HepG2 (cell line): ENCODE data around the gene OR4D9. TPM values are rescaled to one million over a fixed set of nuclear protein-coding genes. Genes with fewer than 3 reads are reported as not detected.

ENCODE experiments used
- ATAC-seq: fragments of 200-7000 bp; cut with Tn5 transposase; 3 replicates; pipeline ENCODE4 v1.9.1; 2020; ENCODE audit warnings: mild to moderate bottlenecking, moderate library complexity
- BruUV-seq: library from RNA; stranded (reverse); fragments of 400-500 nt; replicated peaks from 2 replicates; lab custom pipeline; 2021; lab: Mats Ljungman, UMichigan
- CTCF ChIA-PET: fragments of 300-600 bp; formaldehyde crosslinking; extraction: SDS; loops from one replicate; lab custom pipeline; 2021; ENCODE audit warnings: low total read pairs, inconsistent platforms, low intra/inter-chr PET ratio; lab: Yijun Ruan, JAX
- POLR2A ChIA-PET: fragments of 350-600 bp; sonication (Branson Sonifier 250); formaldehyde crosslinking; loops from one replicate; lab custom pipeline; 2020; ENCODE audit warnings: antibody characterized with exemption, inconsistent platforms; lab: Yijun Ruan, JAX
- DNase-seq: peaks from one replicate; pipeline ENCODE4 v3.0.0-alpha.2; 2015; ENCODE audit warnings: low spot score
- FAIRE-seq: peaks from 3 replicates; lab custom pipeline; 2011; peaks lifted over from hg19 to GRCh38; lab: Jason Lieb, UNC
- H2AFZ ChIP-seq: one replicate; pipeline ENCODE4 v1.6.1; 2011; ENCODE audit warnings: low read length, inconsistent platforms
- H3K27ac ChIP-seq: fragments of 300-600 bp; 3 replicates; pipeline ENCODE4 v1.8.0; 2011; ENCODE audit warnings: mixed run types, mild to moderate bottlenecking, mixed read lengths, low read length, inconsistent platforms; ENCODE audit not compliant: insufficient read depth; ENCODE audit errors: extremely low read length
- H3K27me3 ChIP-seq, 2 experiments: fragments of 200-600 bp in 1 of 2; 2 replicates in 1 of 2; 3 replicates in 1 of 2; pipeline versions ENCODE4 v1.6.0 to v1.8.0; 2011; ENCODE audit warnings: low read length in 2 of 2, mild to moderate bottlenecking in 2 of 2, moderate library complexity in 2 of 2, inconsistent platforms in 1 of 2; ENCODE audit not compliant: insufficient read depth in 2 of 2, control insufficient read depth in 1 of 2
- H3K36me3 ChIP-seq, 2 experiments: fragments of 200-600 bp in 1 of 2; replicated peaks in 1 of 2; 2 replicates in 1 of 2; 3 replicates in 1 of 2; pipeline versions ENCODE4 v1.5.1 to v1.8.0; 2011; ENCODE audit warnings: low read length in 2 of 2, inconsistent platforms in 1 of 2; ENCODE audit not compliant: insufficient read depth in 2 of 2, control insufficient read depth in 1 of 2
- H3K4me1 ChIP-seq: 2 replicates; pipeline ENCODE4 v1.5.1; 2012; ENCODE audit warnings: low read length, inconsistent platforms; ENCODE audit not compliant: insufficient read depth
- H3K4me2 ChIP-seq: 2 replicates; pipeline ENCODE4 v1.6.0; 2011; ENCODE audit warnings: low read depth, low read length, inconsistent platforms
- H3K4me3 ChIP-seq, 3 experiments: fragments of 200-600 bp in 1 of 3; sonication (generic), shearing (Covaris generic) in 1 of 3; replicated peaks in 1 of 3; 2 replicates each; pipeline ENCODE4 v1.5.1; 2011 to 2016; ENCODE audit warnings: low read length in 3 of 3, inconsistent platforms in 2 of 3, low read depth in 2 of 3, mild to moderate bottlenecking in 2 of 3, control low read depth in 1 of 3, mixed read lengths in 1 of 3; ENCODE audit not compliant: insufficient read depth in 1 of 3
- H3K79me2 ChIP-seq: one replicate; pipeline ENCODE4 v1.6.1; 2011; ENCODE audit warnings: low read length, inconsistent platforms; ENCODE audit not compliant: insufficient read depth
- H3K9ac ChIP-seq: 2 replicates; pipeline ENCODE4 v1.6.0; 2011; ENCODE audit warnings: mild to moderate bottlenecking, low read depth, low read length, inconsistent platforms; ENCODE audit not compliant: insufficient read depth
- H3K9me3 ChIP-seq: 2 replicates; pipeline ENCODE4 v1.5.1; 2012; ENCODE audit warnings: mild to moderate bottlenecking, low read length
- H4K20me1 ChIP-seq: 2 replicates; pipeline ENCODE4 v1.6.0; 2011; ENCODE audit warnings: inconsistent platforms, mild to moderate bottlenecking, low read length, moderate library complexity; ENCODE audit not compliant: insufficient read depth
- DNMT3B ChIP-seq: conservative IDR thresholded peaks from 2 replicates; pipeline ENCODE4 v1.6.1; 2016; ENCODE audit warnings: missing biosample characterization, control low read depth
- DR1 ChIP-seq: sonication (generic); formaldehyde crosslinking; IDR thresholded peaks from 2 replicates; pipeline ENCODE4 v1.8.0; 2021; ENCODE audit warnings: mild to moderate bottlenecking, missing genetic modification reagents, inconsistent platforms
- ELF4 ChIP-seq: sonication (generic); formaldehyde crosslinking; IDR thresholded peaks from 2 replicates; pipeline ENCODE4 v1.5.0; 2020; ENCODE audit warnings: missing genetic modification reagents, mild to moderate bottlenecking, moderate library complexity, borderline replicate concordance
- HNRNPL ChIP-seq: fragments of 200-400 bp; formaldehyde crosslinking; IDR thresholded peaks from 2 replicates; pipeline ENCODE4 v1.6.1; 2017; ENCODE audit warnings: mild to moderate bottlenecking, low read depth, low read length
- ONECUT2 ChIP-seq: sonication (generic); formaldehyde crosslinking; IDR thresholded peaks from 2 replicates; pipeline ENCODE4 v1.4.0; 2020; ENCODE audit warnings: missing genetic modification reagents
- PHF21A ChIP-seq: sonication (generic); formaldehyde crosslinking; IDR thresholded peaks from 2 replicates; pipeline ENCODE4 v1.5.0; 2020; ENCODE audit warnings: mild to moderate bottlenecking, missing genetic modification reagents
- RARG ChIP-seq: sonication (generic); formaldehyde crosslinking; IDR thresholded peaks from 2 replicates; pipeline ENCODE4 v1.4.0; 2020; ENCODE audit warnings: low read depth, mild to moderate bottlenecking, missing genetic modification reagents
- SMARCE1 ChIP-seq: fragments of 450-650 bp; IDR thresholded peaks from 2 replicates; pipeline ENCODE4 v1.6.1; 2017; ENCODE audit warnings: borderline replicate concordance
- ZNF781 ChIP-seq: sonication (generic); formaldehyde crosslinking; IDR thresholded peaks from 2 replicates; pipeline ENCODE4 v1.5.1; 2020; ENCODE audit warnings: borderline replicate concordance, mild to moderate bottlenecking, missing genetic modification reagents; ENCODE audit errors: not compliant biosample characterization
- WGBS: methylation state at CpG from one replicate; pipeline ENCODE4 v1.1.6; 2017; ENCODE audit warnings: low lambda C conversion rate; 5-methylcytosine and 5-hydroxymethylcytosine counted together
- in situ Hi-C: cut with HindIII; loops from 2 replicates; pipeline ENCODE4 v1.10.0; 2017; ENCODE audit warnings: low pct_unique_long_range_greater_than_20kb; ENCODE audit not compliant: extremely low pct_ligation_motif_present
- intact Hi-C: fragments of 100-400 bp; cut with micrococcal nuclease; formaldehyde crosslinking; loops from one replicate; pipeline ENCODE4 v1.10.0; 2022; ENCODE audit not compliant: unreplicated experiment
- polyA plus RNA-seq, 8 experiments: library from polyadenylated mRNA; depleted of rRNA in 3 of 8; stranded (reverse) in 7 of 8; unstranded in 1 of 8; fragments of >200 nt; fragmentation: Illumina TruSeq in 4 of 8; extraction: Trizol in 4 of 8; gene quantifications; 2 replicates each; pipeline versions ENCODE4 v1.2.1 to v1.2.3, GENCODE V29; 2011 to 2016; ENCODE audit warnings: low read depth in 4 of 8, missing spikeins in 1 of 8, mixed read lengths in 1 of 8; ENCODE audit not compliant: insufficient read depth in 1 of 8
- total RNA-seq, 5 experiments: library from RNA; depleted of rRNA; stranded (reverse); fragments of >200 nt; fragmentation: Illumina TruSeq; extraction: Trizol; gene quantifications; 2 replicates each; pipeline ENCODE4 v1.2.3, GENCODE V29; 2016; ENCODE audit warnings: low read depth in 1 of 5
- TF ChIP-seq, protein P1 (sequence below): sonication (generic); formaldehyde crosslinking; IDR thresholded peaks from 2 replicates; pipeline ENCODE4 v1.5.1; 2020; ENCODE audit warnings: mild to moderate bottlenecking, missing genetic modification reagents, moderate library complexity
- TF ChIP-seq, protein P2 (sequence below): sonication (generic); formaldehyde crosslinking; IDR thresholded peaks from 2 replicates; pipeline ENCODE4 v1.8.0; 2022; ENCODE audit warnings: mild to moderate bottlenecking, missing genetic modification reagents
- TF ChIP-seq, protein P3 (sequence below): sonication (generic); formaldehyde crosslinking; IDR thresholded peaks from 2 replicates; pipeline ENCODE4 v1.4.0; 2020; ENCODE audit warnings: missing genetic modification reagents

The OR4D9 gene
- total and polyA plus RNA-seq, 2 of the 13 experiments (the other 11 are each of a cell fraction or from before 2014, with no cell fraction given), result not detected

DNA sequence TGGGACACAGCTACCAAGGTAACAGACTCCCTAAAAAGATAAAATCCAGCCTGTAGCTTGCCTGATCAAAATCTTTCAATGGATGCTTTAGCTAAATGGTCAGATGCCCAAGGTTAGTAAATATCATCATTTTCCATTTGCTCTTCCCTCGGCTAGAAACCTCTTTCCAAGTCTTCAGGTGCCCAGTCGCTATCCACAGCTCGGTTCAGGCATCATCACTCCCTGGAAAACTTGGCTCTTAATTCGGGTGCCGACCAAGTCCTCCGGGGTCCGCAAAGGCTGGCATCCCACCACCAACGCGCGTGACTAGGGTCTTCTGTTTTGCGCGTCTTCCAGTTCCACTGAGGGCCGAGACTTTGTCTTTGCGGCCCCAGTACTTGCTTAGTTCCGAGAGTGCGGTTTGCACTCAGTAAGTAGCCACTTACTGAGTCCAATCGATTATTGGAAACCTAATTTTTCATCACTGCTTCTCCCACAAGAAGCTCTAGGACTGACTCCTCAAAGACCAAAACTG lies 44.3 kb downstream of the OR4D9 start:
- Histone ChIP-seq H4K20me1 (no peaks in the 10 kb centered on the region), H3K36me3 (no peaks in the 10 kb centered on the region), H3K79me2 (no peaks in the 10 kb centered on the region), H3K4me1 (peaks cover 52% of the 10 kb centered on the region), H3K9me3 (no peaks in the 10 kb centered on the region), H3K27ac (peak overlapping the region; percentile 40), H3K9ac (peak overlapping the region; percentile 67), H2AFZ (peak overlapping the region; percentile 91), H3K4me2 (peak overlapping the region; percentile 86), H3K27me3 (no peaks in the 10 kb centered on the region; a peak in 1 of 5 replicates)
- intact Hi-C loops (no loop called here), in situ Hi-C loops (loop anchor here (5.0 kb wide), 1 partner anchor 112 kb away; the partner anchor contains the start of gene PATL1)
- WGBS, result under 1% methylated on average over 17 of the region's 17 CpGs
- TSS peak; percentile 79 for BruUV-seq
- no peak for DNase-seq
- ChIA-PET POLR2A (interaction anchor here (1.2 to 2.4 kb wide), 3 partner anchors 10 to 200 kb away, joined by 3 to 11 read pairs (median 8); partner anchors contain the start of genes PATL1 and STX3), CTCF (no interaction called here)
- FAIRE-seq, result no peak
- TF ChIP-seq PHF21A (CRISPR knock-in tag) (0 out of 2 replicates have a peak, but pooled peaks have one; percentile 1), ZNF781 (CRISPR knock-in tag) (no peak), HNRNPL (no peak), SMARCE1 (no peak), ONECUT2 (CRISPR knock-in tag) (0 out of 2 replicates have a peak, but pooled peaks have one; percentile 4), RARG (CRISPR knock-in tag) (0 out of 2 replicates have a peak, but pooled peaks have one; percentile 46), ELF4 (0 out of 2 replicates have a peak, but pooled peaks have one; percentile 65), DNMT3B (0 out of 2 replicates have a peak, but pooled peaks have one; percentile 18), DR1 (no peak)
- TF ChIP-seq, protein P1, sequence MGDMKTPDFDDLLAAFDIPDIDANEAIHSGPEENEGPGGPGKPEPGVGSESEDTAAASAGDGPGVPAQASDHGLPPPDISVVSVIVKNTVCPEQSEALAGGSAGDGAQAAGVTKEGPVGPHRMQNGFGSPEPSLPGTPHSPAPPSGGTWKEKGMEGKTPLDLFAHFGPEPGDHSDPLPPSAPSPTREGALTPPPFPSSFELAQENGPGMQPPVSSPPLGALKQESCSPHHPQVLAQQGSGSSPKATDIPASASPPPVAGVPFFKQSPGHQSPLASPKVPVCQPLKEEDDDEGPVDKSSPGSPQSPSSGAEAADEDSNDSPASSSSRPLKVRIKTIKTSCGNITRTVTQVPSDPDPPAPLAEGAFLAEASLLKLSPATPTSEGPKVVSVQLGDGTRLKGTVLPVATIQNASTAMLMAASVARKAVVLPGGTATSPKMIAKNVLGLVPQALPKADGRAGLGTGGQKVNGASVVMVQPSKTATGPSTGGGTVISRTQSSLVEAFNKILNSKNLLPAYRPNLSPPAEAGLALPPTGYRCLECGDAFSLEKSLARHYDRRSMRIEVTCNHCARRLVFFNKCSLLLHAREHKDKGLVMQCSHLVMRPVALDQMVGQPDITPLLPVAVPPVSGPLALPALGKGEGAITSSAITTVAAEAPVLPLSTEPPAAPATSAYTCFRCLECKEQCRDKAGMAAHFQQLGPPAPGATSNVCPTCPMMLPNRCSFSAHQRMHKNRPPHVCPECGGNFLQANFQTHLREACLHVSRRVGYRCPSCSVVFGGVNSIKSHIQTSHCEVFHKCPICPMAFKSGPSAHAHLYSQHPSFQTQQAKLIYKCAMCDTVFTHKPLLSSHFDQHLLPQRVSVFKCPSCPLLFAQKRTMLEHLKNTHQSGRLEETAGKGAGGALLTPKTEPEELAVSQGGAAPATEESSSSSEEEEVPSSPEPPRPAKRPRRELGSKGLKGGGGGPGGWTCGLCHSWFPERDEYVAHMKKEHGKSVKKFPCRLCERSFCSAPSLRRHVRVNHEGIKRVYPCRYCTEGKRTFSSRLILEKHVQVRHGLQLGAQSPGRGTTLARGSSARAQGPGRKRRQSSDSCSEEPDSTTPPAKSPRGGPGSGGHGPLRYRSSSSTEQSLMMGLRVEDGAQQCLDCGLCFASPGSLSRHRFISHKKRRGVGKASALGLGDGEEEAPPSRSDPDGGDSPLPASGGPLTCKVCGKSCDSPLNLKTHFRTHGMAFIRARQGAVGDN (CRISPR knock-in tag), result peak; percentile 43; the same call in 1 of the 2 replicates
- TF ChIP-seq, protein P2, sequence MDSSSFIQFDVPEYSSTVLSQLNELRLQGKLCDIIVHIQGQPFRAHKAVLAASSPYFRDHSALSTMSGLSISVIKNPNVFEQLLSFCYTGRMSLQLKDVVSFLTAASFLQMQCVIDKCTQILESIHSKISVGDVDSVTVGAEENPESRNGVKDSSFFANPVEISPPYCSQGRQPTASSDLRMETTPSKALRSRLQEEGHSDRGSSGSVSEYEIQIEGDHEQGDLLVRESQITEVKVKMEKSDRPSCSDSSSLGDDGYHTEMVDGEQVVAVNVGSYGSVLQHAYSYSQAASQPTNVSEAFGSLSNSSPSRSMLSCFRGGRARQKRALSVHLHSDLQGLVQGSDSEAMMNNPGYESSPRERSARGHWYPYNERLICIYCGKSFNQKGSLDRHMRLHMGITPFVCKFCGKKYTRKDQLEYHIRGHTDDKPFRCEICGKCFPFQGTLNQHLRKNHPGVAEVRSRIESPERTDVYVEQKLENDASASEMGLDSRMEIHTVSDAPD (CRISPR knock-in tag), result 0 out of 2 replicates have a peak, but pooled peaks have one; percentile 8
- TF ChIP-seq, protein P3, sequence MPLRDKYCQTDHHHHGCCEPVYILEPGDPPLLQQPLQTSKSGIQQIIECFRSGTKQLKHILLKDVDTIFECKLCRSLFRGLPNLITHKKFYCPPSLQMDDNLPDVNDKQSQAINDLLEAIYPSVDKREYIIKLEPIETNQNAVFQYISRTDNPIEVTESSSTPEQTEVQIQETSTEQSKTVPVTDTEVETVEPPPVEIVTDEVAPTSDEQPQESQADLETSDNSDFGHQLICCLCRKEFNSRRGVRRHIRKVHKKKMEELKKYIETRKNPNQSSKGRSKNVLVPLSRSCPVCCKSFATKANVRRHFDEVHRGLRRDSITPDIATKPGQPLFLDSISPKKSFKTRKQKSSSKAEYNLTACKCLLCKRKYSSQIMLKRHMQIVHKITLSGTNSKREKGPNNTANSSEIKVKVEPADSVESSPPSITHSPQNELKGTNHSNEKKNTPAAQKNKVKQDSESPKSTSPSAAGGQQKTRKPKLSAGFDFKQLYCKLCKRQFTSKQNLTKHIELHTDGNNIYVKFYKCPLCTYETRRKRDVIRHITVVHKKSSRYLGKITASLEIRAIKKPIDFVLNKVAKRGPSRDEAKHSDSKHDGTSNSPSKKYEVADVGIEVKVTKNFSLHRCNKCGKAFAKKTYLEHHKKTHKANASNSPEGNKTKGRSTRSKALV, result 0 out of 2 replicates have a peak, but pooled peaks have one; percentile 2
- TF ChIP-seq, all 625 proteins: peak for 8
- ATAC-seq, result no peak
- peak overlapping the region; percentile 65 to 95 (median 79) for H3K4me3 ChIP-seq
